Left ventricle myocardium inferior (tissue), 1 donor: ENCODE data around the gene MAD2L2. TPM values are rescaled to one million over a fixed set of nuclear protein-coding genes. Genes with fewer than 3 reads are reported as not detected.

Experiments used
- DNase-seq: peaks from one replicate; pipeline ENCODE4 v3.0.0-alpha.2; 2020
- H3K27ac ChIP-seq: fragments of 200-600 bp; replicated peaks from 2 replicates; pipeline ENCODE4 v1.8.0; 2021
- H3K27me3 ChIP-seq: fragments of 200-600 bp; 2 replicates; pipeline ENCODE4 v1.8.0; 2021; ENCODE audit warnings: low read depth
- H3K36me3 ChIP-seq: fragments of 200-600 bp; 2 replicates; pipeline ENCODE4 v1.8.0; 2021
- H3K4me1 ChIP-seq: fragments of 200-600 bp; 2 replicates; pipeline ENCODE4 v1.8.0; 2021
- H3K4me3 ChIP-seq: fragments of 200-600 bp; 2 replicates; pipeline ENCODE4 v1.8.0; 2021; ENCODE audit warnings: mild to moderate bottlenecking, moderate library complexity
- H3K9me3 ChIP-seq: fragments of 200-600 bp; replicated peaks from 2 replicates; pipeline ENCODE4 v1.8.0; 2021
- CTCF ChIP-seq: fragments of 200-600 bp; IDR thresholded peaks from 2 replicates; pipeline ENCODE4 v1.8.0; 2021; ENCODE audit warnings: antibody characterized with exemption, mild to moderate bottlenecking, borderline replicate concordance
- intact Hi-C: fragments of 100-400 bp; cut with micrococcal nuclease; formaldehyde crosslinking; loops from one replicate; pipeline ENCODE4 v1.11.0; 2022
- total RNA-seq: library from RNA; stranded (reverse); fragmentation: NEBNext Ultra II Directional; extraction: Animal tissue kit (Norgen Biotek cat#: 25700); gene quantifications from one replicate; pipeline ENCODE4 v1.2.1, GENCODE V29; 2021
- donor health status: DM: no; HTN: yes; CAD: no; lungs with severe emphysema.

Gene MAD2L2
- total RNA-seq, 1 donor from 2014 or later, result 17.2 TPM

DNA sequence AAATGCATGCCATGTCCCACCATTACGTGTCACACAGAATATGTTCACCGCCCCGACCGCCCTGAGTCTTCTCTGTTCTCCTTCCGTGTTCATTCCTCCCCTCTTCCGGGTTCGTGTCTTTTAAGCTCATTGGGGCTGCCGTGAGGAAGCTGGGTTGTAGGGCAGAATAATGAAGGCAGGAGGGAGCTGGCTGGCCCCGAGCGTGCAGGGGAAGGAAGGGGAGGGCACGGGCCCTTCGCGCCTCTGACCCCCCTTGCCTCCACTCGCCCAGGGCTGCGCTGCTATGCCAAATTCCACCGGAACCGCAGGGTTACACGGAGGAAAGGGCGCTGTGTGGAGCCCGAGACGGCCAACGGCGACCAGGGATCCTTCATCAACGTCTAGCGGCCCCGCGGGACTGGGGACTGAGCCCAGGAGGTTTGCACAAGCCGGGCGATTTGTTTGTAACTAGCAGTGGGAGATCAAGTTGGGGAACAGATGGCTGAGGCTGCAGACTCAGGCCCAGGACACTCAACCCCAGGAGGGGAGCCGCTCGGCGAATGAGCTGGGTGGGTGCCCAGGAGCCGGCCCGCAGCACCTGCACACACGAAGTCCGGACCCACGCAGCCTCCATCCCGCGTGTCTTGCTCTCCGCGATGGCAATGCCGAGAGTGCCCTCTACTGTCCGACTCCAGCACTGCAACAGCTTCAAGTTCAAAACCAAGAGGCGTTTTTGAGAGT, 38.5 kb upstream of the MAD2L2 start:
- intact Hi-C loops, result loop anchor here (10.0 kb wide), 1 partner anchor 65 kb away; the partner anchor contains the start of genes FBXO2 and FBXO44
- H3K27ac ChIP-seq, result peak overlapping the region; percentile 12
- TF ChIP-seq CTCF, result peak; percentile 98

DNA sequence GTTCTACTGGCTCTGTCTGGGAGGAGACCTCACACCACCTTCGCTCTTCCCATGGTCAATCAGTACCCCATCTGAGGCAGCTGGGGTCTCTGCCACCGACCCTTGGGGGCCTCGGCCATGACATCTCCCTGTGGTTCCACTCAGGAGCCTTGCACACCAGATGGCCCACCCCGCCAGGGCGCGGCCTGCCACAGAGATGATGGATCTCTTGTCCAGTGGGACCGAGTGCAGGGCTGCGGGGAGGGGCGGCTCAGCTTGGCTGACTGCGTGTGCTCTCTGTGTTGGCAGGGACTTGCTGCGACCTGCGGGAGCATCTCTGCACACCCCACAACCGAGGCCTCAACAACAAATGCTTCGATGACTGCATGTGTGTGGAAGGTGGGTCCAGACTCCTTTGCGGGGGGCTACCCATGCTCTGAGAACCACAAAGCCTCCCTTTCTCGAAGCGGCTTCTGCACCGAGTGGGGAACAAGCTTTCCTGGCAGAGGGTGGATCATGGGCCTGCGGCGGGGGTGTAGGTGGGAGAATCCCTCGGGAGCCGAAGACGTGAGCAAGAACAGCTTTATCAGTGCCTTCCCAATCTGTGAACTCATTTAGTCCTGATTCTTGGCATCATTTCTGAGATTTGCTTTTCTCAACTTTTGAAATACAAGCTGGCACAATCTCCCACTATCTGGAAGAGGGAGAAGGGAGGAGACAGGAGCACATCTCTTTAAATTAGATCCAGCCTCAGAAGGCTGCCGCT, 34.1 kb upstream of the MAD2L2 start:
- H3K4me3 ChIP-seq, result no peak overlapping the region

More for the DNA sequence above, 38.5 kb upstream of the MAD2L2 start:
- Histone ChIP-seq H3K27me3 (peaks cover 31% of the 10 kb centered on the region), H3K4me1 (peaks cover 10% of the 10 kb centered on the region), H3K4me3 (peak overlapping the region; percentile 54), H3K9me3 (no peaks in the 10 kb centered on the region), H3K36me3 (no peaks in the 10 kb centered on the region)
- DNase-seq, result peak; percentile 84

DNA sequence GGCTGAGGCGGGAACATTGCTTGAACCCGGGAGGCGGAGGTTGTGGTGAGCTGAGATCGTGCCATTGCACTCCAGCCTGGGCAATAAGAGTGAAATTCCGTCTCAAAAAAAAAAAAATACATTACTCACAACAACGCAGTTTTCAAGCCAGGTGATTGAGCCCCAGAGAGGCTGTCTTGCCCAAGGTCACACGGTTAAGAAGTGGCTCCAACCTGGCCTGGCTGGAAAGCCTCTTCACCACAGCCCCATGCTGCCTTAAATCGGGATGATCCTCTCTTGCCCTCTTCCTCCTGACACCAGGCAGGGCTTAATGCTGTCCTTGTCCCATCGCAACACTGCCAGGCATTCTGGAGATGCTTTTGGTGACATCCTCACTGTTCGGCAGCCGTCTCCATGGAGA, 32.1 kb upstream of the MAD2L2 start:
- Histone ChIP-seq H3K27me3 (peaks cover 65% of the 10 kb centered on the region), H3K4me1 (peaks cover 8% of the 10 kb centered on the region), H3K36me3 (no peaks in the 10 kb centered on the region), H3K4me3 (no peak overlapping the region), H3K27ac (no peak overlapping the region), H3K9me3 (no peaks in the 10 kb centered on the region)
- intact Hi-C loops, result no loop called here
- DNase-seq, result no peak
- TF ChIP-seq CTCF, result no peak

More for the DNA sequence above, 34.1 kb upstream of the MAD2L2 start:
- DNase-seq, result no peak
- H3K36me3 ChIP-seq, result no peaks in the 10 kb centered on the region
- no peaks in the 10 kb centered on the region for H3K9me3 ChIP-seq
- peaks cover 9% of the 10 kb centered on the region for H3K4me1 ChIP-seq
- peaks cover 51% of the 10 kb centered on the region for H3K27me3 ChIP-seq
- H3K27ac ChIP-seq, result no peak overlapping the region
- TF ChIP-seq CTCF, result no peak
- intact Hi-C loops, result no loop called here

GRCh38 chr1:11712285-11712684, 31.3 kb upstream of the MAD2L2 start:
- Histone ChIP-seq H3K27ac (no peak overlapping the region), H3K9me3 (no peaks in the 10 kb centered on the region), H3K4me3 (no peak overlapping the region), H3K4me1 (peaks cover 17% of the 10 kb centered on the region), H3K36me3 (no peaks in the 10 kb centered on the region), H3K27me3 (peaks cover 69% of the 10 kb centered on the region)
- intact Hi-C loops, result no loop called here
- no peak for DNase-seq
- TF ChIP-seq CTCF, result no peak

DNA sequence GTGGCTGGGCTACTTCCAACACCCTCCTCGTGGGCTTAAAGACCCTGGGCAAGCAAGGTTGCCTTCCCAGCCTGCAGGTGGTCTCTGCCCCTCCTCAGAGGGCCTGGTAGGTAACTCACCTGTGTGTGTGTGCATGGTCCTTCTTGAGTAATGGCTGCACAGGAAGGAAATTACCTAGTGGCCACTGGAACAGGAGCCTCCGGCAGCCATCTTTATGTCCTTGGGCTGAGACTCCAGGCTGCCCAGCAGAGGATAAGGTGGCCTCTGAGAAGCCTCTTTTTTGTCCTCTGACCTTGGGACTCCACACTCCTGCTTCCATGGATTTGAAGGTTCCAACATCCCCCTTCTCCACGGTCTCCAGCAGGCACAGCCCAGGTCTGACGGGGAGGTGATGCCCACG, 30.5 kb upstream of the MAD2L2 start:
- no peak overlapping the region for H3K4me3 ChIP-seq
- DNase-seq, result no peak
- intact Hi-C loops, result no loop called here
- peaks cover 63% of the 10 kb centered on the region for H3K27me3 ChIP-seq
- TF ChIP-seq CTCF, result no peak
- H3K27ac ChIP-seq, result no peak overlapping the region
- peaks cover 18% of the 10 kb centered on the region for H3K4me1 ChIP-seq
- no peaks in the 10 kb centered on the region for H3K36me3 ChIP-seq
- H3K9me3 ChIP-seq, result no peaks in the 10 kb centered on the region
